ENCODE data around the gene NRG3.

Gene NRG3

GRCh38 chr10:82190432-82191260 is 315.7 kb downstream of the NRG3 start:
- Histone ChIP-seq H3K36me3 (ENCODE audit: control insufficient read depth in 1 of 2, insufficient read depth in 2 of 2, low read length in 2 of 2) (no peaks in the 10 kb centered on the region), H3K9me3 (ENCODE audit: control insufficient read depth in 1 of 2, low read length in 2 of 2) (peaks cover 4 to 11% of the 10 kb centered on the region in 2 donors), H3K9ac (ENCODE audit: low read depth in 1 of 2, low read length in 2 of 2) (no peak overlapping the region), H3K27me3 (ENCODE audit: control insufficient read depth in 1 of 2, insufficient read depth in 2 of 2, low read length in 2 of 2) (no peaks in the 10 kb centered on the region), H3K27ac (ENCODE audit: low read depth, low read length) (no peak overlapping the region), H3K4me3 (ENCODE audit: low read depth in 1 of 2, low read length in 2 of 2) (no peak overlapping the region), H3K4me1 (ENCODE audit: control insufficient read depth in 1 of 2, insufficient read depth in 2 of 2, low read length in 2 of 2) (no peaks in the 10 kb centered on the region)

DNA sequence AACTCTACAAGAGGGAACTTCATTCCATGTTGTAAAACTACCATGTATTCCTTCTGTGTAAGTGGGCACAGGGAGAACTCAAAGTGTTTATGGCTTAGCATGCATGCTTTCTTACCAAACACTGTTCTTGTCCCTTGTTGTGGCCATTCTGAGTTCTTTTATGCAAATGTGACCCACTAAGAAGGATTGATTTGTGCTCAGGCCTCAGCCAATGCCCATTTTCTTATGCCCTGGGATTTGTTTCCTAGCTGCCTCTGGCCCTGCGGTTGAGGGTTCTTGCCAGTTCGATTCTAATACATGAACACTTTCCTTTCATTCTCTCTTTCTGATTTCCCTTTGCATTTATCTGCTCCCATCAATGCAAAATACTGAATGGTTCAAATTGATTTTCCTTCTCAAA is 316.7 kb downstream of the NRG3 start:
- no peaks in the 10 kb centered on the region for H3K36me3 ChIP-seq (ENCODE audit: control insufficient read depth in 1 of 2, insufficient read depth in 2 of 2, low read length in 2 of 2)
- H3K4me1 ChIP-seq (ENCODE audit: control insufficient read depth in 1 of 2, insufficient read depth in 2 of 2, low read length in 2 of 2) = no peaks in the 10 kb centered on the region
- no peak overlapping the region for H3K4me3 ChIP-seq (ENCODE audit: low read depth in 1 of 2, low read length in 2 of 2)
- H3K27me3 ChIP-seq (ENCODE audit: control insufficient read depth in 1 of 2, insufficient read depth in 2 of 2, low read length in 2 of 2) = no peaks in the 10 kb centered on the region
- no peak overlapping the region for H3K27ac ChIP-seq (ENCODE audit: low read depth, low read length)
- H3K9ac ChIP-seq (ENCODE audit: low read depth in 1 of 2, low read length in 2 of 2) = no peak overlapping the region
- H3K9me3 ChIP-seq (ENCODE audit: control insufficient read depth in 1 of 2, low read length in 2 of 2) = peaks cover 4 to 11% of the 10 kb centered on the region in 2 donors

GRCh38 chr10:82192665-82193064 is 317.7 kb downstream of the NRG3 start:
- Histone ChIP-seq H3K27me3 (ENCODE audit: control insufficient read depth in 1 of 2, insufficient read depth in 2 of 2, low read length in 2 of 2) (no peaks in the 10 kb centered on the region), H3K4me3 (ENCODE audit: low read depth in 1 of 2, low read length in 2 of 2) (no peak overlapping the region), H3K27ac (ENCODE audit: low read depth, low read length) (no peak overlapping the region), H3K9ac (ENCODE audit: low read depth in 1 of 2, low read length in 2 of 2) (no peak overlapping the region), H3K4me1 (ENCODE audit: control insufficient read depth in 1 of 2, insufficient read depth in 2 of 2, low read length in 2 of 2) (no peaks in the 10 kb centered on the region), H3K36me3 (ENCODE audit: control insufficient read depth in 1 of 2, insufficient read depth in 2 of 2, low read length in 2 of 2) (no peaks in the 10 kb centered on the region), H3K9me3 (ENCODE audit: control insufficient read depth in 1 of 2, low read length in 2 of 2) (peaks cover 4 to 9% of the 10 kb centered on the region in 2 donors)

DNA sequence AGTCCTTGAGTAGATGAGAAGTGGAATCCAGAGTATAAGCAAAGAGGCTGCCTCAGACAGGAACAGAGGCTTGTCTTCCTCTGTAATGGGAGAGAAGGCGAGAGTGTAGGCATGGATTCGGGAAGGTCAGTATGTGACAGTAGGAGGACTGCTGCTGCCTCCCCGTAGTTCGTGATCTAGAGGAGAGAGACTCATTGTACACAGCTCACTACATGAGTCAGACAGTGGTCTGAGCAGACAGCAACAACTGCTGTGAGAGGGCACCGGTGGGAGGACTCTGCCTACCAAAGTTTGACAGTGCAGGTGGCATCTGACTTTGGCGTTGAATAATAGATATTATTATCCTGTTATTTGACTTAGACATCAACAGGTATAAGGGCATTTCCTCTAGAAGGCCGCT is 319.4 kb downstream of the NRG3 start:
- Histone ChIP-seq H3K27me3 (ENCODE audit: control insufficient read depth in 1 of 2, insufficient read depth in 2 of 2, low read length in 2 of 2) (no peaks in the 10 kb centered on the region), H3K4me1 (ENCODE audit: control insufficient read depth in 1 of 2, insufficient read depth in 2 of 2, low read length in 2 of 2) (no peaks in the 10 kb centered on the region), H3K4me3 (ENCODE audit: low read depth in 1 of 2, low read length in 2 of 2) (no peak overlapping the region), H3K27ac (ENCODE audit: low read depth, low read length) (no peak overlapping the region), H3K9ac (ENCODE audit: low read depth in 1 of 2, low read length in 2 of 2) (no peak overlapping the region), H3K36me3 (ENCODE audit: control insufficient read depth in 1 of 2, insufficient read depth in 2 of 2, low read length in 2 of 2) (no peaks in the 10 kb centered on the region), H3K9me3 (ENCODE audit: control insufficient read depth in 1 of 2, low read length in 2 of 2) (peaks cover 4 to 9% of the 10 kb centered on the region in 2 donors)

GRCh38 chr10:82206831-82207230 is 331.8 kb downstream of the NRG3 start:
- no peak overlapping the region for H3K4me3 ChIP-seq (ENCODE audit: low read depth in 1 of 2, low read length in 2 of 2)
- no peaks in the 10 kb centered on the region for H3K27me3 ChIP-seq (ENCODE audit: control insufficient read depth in 1 of 2, insufficient read depth in 2 of 2, low read length in 2 of 2)
- H3K9me3 ChIP-seq (ENCODE audit: control insufficient read depth in 1 of 2, low read length in 2 of 2) = peaks cover 0 to 3% of the 10 kb centered on the region in 2 donors
- H3K9ac ChIP-seq (ENCODE audit: low read depth in 1 of 2, low read length in 2 of 2) = no peak overlapping the region
- no peak overlapping the region for H3K27ac ChIP-seq (ENCODE audit: low read depth, low read length)
- H3K36me3 ChIP-seq (ENCODE audit: control insufficient read depth in 1 of 2, insufficient read depth in 2 of 2, low read length in 2 of 2) = no peaks in the 10 kb centered on the region
- H3K4me1 ChIP-seq (ENCODE audit: control insufficient read depth in 1 of 2, insufficient read depth in 2 of 2, low read length in 2 of 2) = no peaks in the 10 kb centered on the region

DNA sequence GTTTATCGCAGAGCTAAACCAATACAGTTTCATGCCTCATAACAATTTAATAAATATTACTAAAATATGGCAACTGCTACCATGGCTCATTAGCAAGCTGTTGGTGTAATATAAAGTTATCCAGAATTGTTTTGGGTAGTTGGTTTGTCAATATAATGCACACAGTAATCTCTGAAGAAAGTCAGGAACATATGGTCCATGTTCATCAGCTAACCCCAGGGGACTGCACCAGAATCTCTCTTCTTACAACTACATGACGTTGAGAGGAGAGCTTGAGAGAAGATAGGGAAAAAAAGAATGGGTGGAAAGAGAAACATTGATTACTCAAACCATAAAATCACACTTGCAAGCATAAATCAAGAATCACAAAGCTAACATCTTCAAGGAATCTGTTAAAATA is 333.7 kb downstream of the NRG3 start:
- no peak overlapping the region for H3K9ac ChIP-seq (ENCODE audit: low read depth in 1 of 2, low read length in 2 of 2)
- H3K27ac ChIP-seq (ENCODE audit: low read depth, low read length) = no peak overlapping the region
- H3K27me3 ChIP-seq (ENCODE audit: control insufficient read depth in 1 of 2, insufficient read depth in 2 of 2, low read length in 2 of 2) = no peaks in the 10 kb centered on the region

GRCh38 chr10:82210331-82210730 is 335.3 kb downstream of the NRG3 start:
- Histone ChIP-seq H3K9me3 (ENCODE audit: control insufficient read depth in 1 of 2, low read length in 2 of 2) (no peaks in the 10 kb centered on the region), H3K36me3 (ENCODE audit: control insufficient read depth in 1 of 2, insufficient read depth in 2 of 2, low read length in 2 of 2) (no peaks in the 10 kb centered on the region), H3K27ac (ENCODE audit: low read depth, low read length) (no peak overlapping the region), H3K27me3 (ENCODE audit: control insufficient read depth in 1 of 2, insufficient read depth in 2 of 2, low read length in 2 of 2) (no peaks in the 10 kb centered on the region), H3K4me1 (ENCODE audit: control insufficient read depth in 1 of 2, insufficient read depth in 2 of 2, low read length in 2 of 2) (no peaks in the 10 kb centered on the region), H3K4me3 (ENCODE audit: low read depth in 1 of 2, low read length in 2 of 2) (no peak overlapping the region), H3K9ac (ENCODE audit: low read depth in 1 of 2, low read length in 2 of 2) (no peak overlapping the region)

More for the DNA sequence above, 333.7 kb downstream of the NRG3 start:
- Histone ChIP-seq H3K36me3 (ENCODE audit: control insufficient read depth in 1 of 2, insufficient read depth in 2 of 2, low read length in 2 of 2) (no peaks in the 10 kb centered on the region), H3K9me3 (ENCODE audit: control insufficient read depth in 1 of 2, low read length in 2 of 2) (peaks cover 0 to 3% of the 10 kb centered on the region in 2 donors), H3K4me3 (ENCODE audit: low read depth in 1 of 2, low read length in 2 of 2) (no peak overlapping the region), H3K4me1 (ENCODE audit: control insufficient read depth in 1 of 2, insufficient read depth in 2 of 2, low read length in 2 of 2) (no peaks in the 10 kb centered on the region)

DNA sequence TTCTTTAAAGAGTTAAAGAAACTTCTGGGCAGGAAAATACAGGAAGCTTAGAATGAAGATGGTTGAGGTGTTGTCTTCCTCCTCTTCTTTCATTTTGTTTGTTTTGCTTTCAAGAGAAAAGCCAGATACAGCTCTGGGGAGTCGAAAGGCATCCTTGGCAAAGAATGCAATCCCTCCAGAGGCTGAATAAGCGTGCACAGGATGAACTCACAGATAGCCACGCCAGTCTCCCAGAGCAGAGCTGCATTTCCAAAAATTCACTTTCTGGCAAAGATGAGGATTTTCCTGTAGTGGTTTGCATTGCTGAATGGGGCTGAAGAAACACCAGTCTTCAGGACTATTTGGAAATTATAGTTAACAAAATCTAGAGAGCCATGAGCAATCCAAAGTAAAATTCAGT is 336.4 kb downstream of the NRG3 start:
- Histone ChIP-seq H3K9me3 (ENCODE audit: control insufficient read depth in 1 of 2, low read length in 2 of 2) (no peaks in the 10 kb centered on the region), H3K27me3 (ENCODE audit: control insufficient read depth in 1 of 2, insufficient read depth in 2 of 2, low read length in 2 of 2) (no peaks in the 10 kb centered on the region), H3K4me3 (ENCODE audit: low read depth in 1 of 2, low read length in 2 of 2) (no peak overlapping the region), H3K36me3 (ENCODE audit: control insufficient read depth in 1 of 2, insufficient read depth in 2 of 2, low read length in 2 of 2) (no peaks in the 10 kb centered on the region), H3K27ac (ENCODE audit: low read depth, low read length) (no peak overlapping the region), H3K4me1 (ENCODE audit: control insufficient read depth in 1 of 2, insufficient read depth in 2 of 2, low read length in 2 of 2) (no peaks in the 10 kb centered on the region), H3K9ac (ENCODE audit: low read depth in 1 of 2, low read length in 2 of 2) (no peak overlapping the region)

DNA sequence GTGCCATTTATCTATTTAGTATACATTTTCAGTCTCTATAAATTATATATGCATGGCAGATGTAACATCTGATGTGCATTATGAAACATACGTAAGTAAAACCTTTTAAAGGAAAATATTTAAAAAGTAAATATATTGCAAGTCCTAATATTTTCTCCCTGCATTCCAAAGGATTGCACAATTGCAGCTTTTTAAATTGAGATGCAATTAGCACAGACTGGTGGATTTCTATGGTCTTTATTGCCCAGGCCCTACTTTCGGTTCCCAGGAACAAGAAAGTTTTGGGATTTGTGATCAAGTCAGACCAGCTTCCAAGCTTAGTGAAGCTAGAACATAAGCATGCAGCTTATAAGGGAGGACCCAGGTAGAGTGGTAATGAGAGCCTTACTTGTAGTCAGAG is 337.8 kb downstream of the NRG3 start:
- H3K9me3 ChIP-seq (ENCODE audit: control insufficient read depth in 1 of 2, low read length in 2 of 2) = no peaks in the 10 kb centered on the region
- no peaks in the 10 kb centered on the region for H3K27me3 ChIP-seq (ENCODE audit: control insufficient read depth in 1 of 2, insufficient read depth in 2 of 2, low read length in 2 of 2)
- no peak overlapping the region for H3K27ac ChIP-seq (ENCODE audit: low read depth, low read length)
- H3K4me3 ChIP-seq (ENCODE audit: low read depth in 1 of 2, low read length in 2 of 2) = no peak overlapping the region
- no peaks in the 10 kb centered on the region for H3K4me1 ChIP-seq (ENCODE audit: control insufficient read depth in 1 of 2, insufficient read depth in 2 of 2, low read length in 2 of 2)
- no peaks in the 10 kb centered on the region for H3K36me3 ChIP-seq (ENCODE audit: control insufficient read depth in 1 of 2, insufficient read depth in 2 of 2, low read length in 2 of 2)
- no peak overlapping the region for H3K9ac ChIP-seq (ENCODE audit: low read depth in 1 of 2, low read length in 2 of 2)

GRCh38 chr10:82213784-82214183 is 338.8 kb downstream of the NRG3 start:
- no peaks in the 10 kb centered on the region for H3K36me3 ChIP-seq (ENCODE audit: control insufficient read depth in 1 of 2, insufficient read depth in 2 of 2, low read length in 2 of 2)
- H3K4me1 ChIP-seq (ENCODE audit: control insufficient read depth in 1 of 2, insufficient read depth in 2 of 2, low read length in 2 of 2) = no peaks in the 10 kb centered on the region
- H3K9ac ChIP-seq (ENCODE audit: low read depth in 1 of 2, low read length in 2 of 2) = no peak overlapping the region
- H3K27me3 ChIP-seq (ENCODE audit: control insufficient read depth in 1 of 2, insufficient read depth in 2 of 2, low read length in 2 of 2) = no peaks in the 10 kb centered on the region
- H3K4me3 ChIP-seq (ENCODE audit: low read depth in 1 of 2, low read length in 2 of 2) = no peak overlapping the region
- H3K27ac ChIP-seq (ENCODE audit: low read depth, low read length) = no peak overlapping the region
- no peaks in the 10 kb centered on the region for H3K9me3 ChIP-seq (ENCODE audit: control insufficient read depth in 1 of 2, low read length in 2 of 2)

Measured in duodenal mucosa (tissue), 2 donors.